ENCODE results near the gene PRPF6. TPM values are rescaled to one million over a fixed set of nuclear protein-coding genes. Genes with fewer than 3 reads are reported as not detected.

The PRPF6 gene
- total RNA-seq, 1 donor from 2014 or later = 51.9 TPM

DNA sequence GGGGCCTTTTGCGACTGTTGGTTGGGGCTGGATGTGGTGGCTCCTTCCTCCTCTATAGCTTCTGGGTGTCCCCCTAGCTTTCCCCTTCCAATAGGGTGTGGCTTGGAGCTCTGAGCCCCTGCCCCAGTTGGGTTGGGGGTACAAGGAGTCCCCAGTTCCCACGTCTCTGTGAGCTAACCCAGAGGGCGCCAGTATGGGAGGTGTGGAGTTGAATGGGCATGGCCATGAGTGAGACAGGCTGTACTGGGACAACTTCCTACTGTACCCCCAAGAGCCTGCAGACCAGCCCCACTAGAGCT lies 56.2 kb downstream of the PRPF6 start:
- Histone ChIP-seq H3K9me3 (ENCODE audit: low read depth) (no peaks in the 10 kb centered on the region), H3K36me3 (no peaks in the 10 kb centered on the region), H3F3A (ENCODE audit: low read depth) (peaks cover 15% of the 10 kb centered on the region), H4K20me1 (ENCODE audit: low read depth) (peaks cover 47% of the 10 kb centered on the region), H3K27me3 (peaks cover 61% of the 10 kb centered on the region), H3K4me3 (no peak overlapping the region), H3K9ac (no peak overlapping the region), H3K27ac (no peak overlapping the region), H2AFZ (replicated peaks) (no peak overlapping the region), H3K4me2 (no peak overlapping the region), H3K4me1 (peaks cover 31% of the 10 kb centered on the region), H3K79me2 (ENCODE audit: low read depth) (no peaks in the 10 kb centered on the region)
- H3K4me1 Mint-ChIP-seq = peaks cover 21% of the 10 kb centered on the region
- H3K27ac Mint-ChIP-seq = no peak overlapping the region
- peaks cover 3% of the 10 kb centered on the region for H3K36me3 Mint-ChIP-seq
- peaks cover 43% of the 10 kb centered on the region for H3K27me3 Mint-ChIP-seq (ENCODE audit: insufficient read depth, low read depth)
- TF ChIP-seq EZH2phosphoT487 (IDR thresholded peaks at IDR 0.05) (no peak), EZH2 (IDR thresholded peaks at IDR 0.05) (no peak), CTCF (IDR thresholded peaks at IDR 0.05) (no peak)
- no peak overlapping the region for H3K4me3 Mint-ChIP-seq
- no peak for DNase-seq (ENCODE audit: low spot score)
- no peaks in the 10 kb centered on the region for H3K9me3 Mint-ChIP-seq

GRCh38 chr20:64037498-64038213 lies 56.7 kb downstream of the PRPF6 start:
- peaks cover 21% of the 10 kb centered on the region for H3K4me1 Mint-ChIP-seq
- Histone ChIP-seq H3K9ac (no peak overlapping the region), H3K4me2 (peak overlapping the region; percentile 88), H4K20me1 (ENCODE audit: low read depth) (peaks cover 47% of the 10 kb centered on the region), H3K79me2 (ENCODE audit: low read depth) (no peaks in the 10 kb centered on the region), H3F3A (ENCODE audit: low read depth) (peaks cover 15% of the 10 kb centered on the region), H3K9me3 (ENCODE audit: low read depth) (no peaks in the 10 kb centered on the region), H3K27ac (no peak overlapping the region), H3K4me1 (peaks cover 31% of the 10 kb centered on the region), H2AFZ (replicated peaks) (no peak overlapping the region), H3K36me3 (no peaks in the 10 kb centered on the region), H3K4me3 (peak overlapping the region; percentile 60), H3K27me3 (peaks cover 66% of the 10 kb centered on the region)
- H3K27me3 Mint-ChIP-seq (ENCODE audit: insufficient read depth, low read depth) = peaks cover 43% of the 10 kb centered on the region
- peak; percentile 2 for TF ChIP-seq CTCF (IDR thresholded peaks at IDR 0.05)
- no peak for TF ChIP-seq EZH2 (IDR thresholded peaks at IDR 0.05)
- no peak overlapping the region for H3K27ac Mint-ChIP-seq
- H3K9me3 Mint-ChIP-seq = no peaks in the 10 kb centered on the region
- peaks cover 3% of the 10 kb centered on the region for H3K36me3 Mint-ChIP-seq
- DNase-seq (ENCODE audit: low spot score) = no peak
- H3K4me3 Mint-ChIP-seq = peak overlapping the region; percentile 56

GRCh38 chr20:64038224-64038564 lies 57.3 kb downstream of the PRPF6 start:
- H3K4me1 Mint-ChIP-seq = peaks cover 21% of the 10 kb centered on the region
- no peaks in the 10 kb centered on the region for H3K9me3 Mint-ChIP-seq
- H3K4me3 Mint-ChIP-seq = no peak overlapping the region
- H3K27ac ChIP-seq = no peak overlapping the region
- peak overlapping the region; percentile 88 for H3K4me2 ChIP-seq
- H3K36me3 ChIP-seq = no peaks in the 10 kb centered on the region
- H2AFZ ChIP-seq (replicated peaks) = no peak overlapping the region
- H3K4me3 ChIP-seq = peak overlapping the region; percentile 60
- H4K20me1 ChIP-seq (ENCODE audit: low read depth) = peaks cover 47% of the 10 kb centered on the region
- H3K9ac ChIP-seq = no peak overlapping the region
- H3K9me3 ChIP-seq (ENCODE audit: low read depth) = no peaks in the 10 kb centered on the region
- peaks cover 3% of the 10 kb centered on the region for H3K36me3 Mint-ChIP-seq
- peaks cover 15% of the 10 kb centered on the region for H3F3A ChIP-seq (ENCODE audit: low read depth)
- peaks cover 31% of the 10 kb centered on the region for H3K4me1 ChIP-seq
- H3K27me3 ChIP-seq = peaks cover 71% of the 10 kb centered on the region
- no peak for DNase-seq (ENCODE audit: low spot score)
- TF ChIP-seq EZH2phosphoT487 (IDR thresholded peaks at IDR 0.05) (peak; percentile 84), CTCF (IDR thresholded peaks at IDR 0.05) (no peak), EZH2 (IDR thresholded peaks at IDR 0.05) (peak; percentile 97)
- H3K27ac Mint-ChIP-seq = no peak overlapping the region
- peaks cover 45% of the 10 kb centered on the region for H3K27me3 Mint-ChIP-seq (ENCODE audit: insufficient read depth, low read depth)
- no peaks in the 10 kb centered on the region for H3K79me2 ChIP-seq (ENCODE audit: low read depth)
